Measurements from ENCODE around the gene NRIP3. TPM values are rescaled to one million over a fixed set of nuclear protein-coding genes. Genes with fewer than 3 reads are reported as not detected.

NRIP3 gene
- total RNA-seq, 2 experiments from 2014 or later = not detected

DNA sequence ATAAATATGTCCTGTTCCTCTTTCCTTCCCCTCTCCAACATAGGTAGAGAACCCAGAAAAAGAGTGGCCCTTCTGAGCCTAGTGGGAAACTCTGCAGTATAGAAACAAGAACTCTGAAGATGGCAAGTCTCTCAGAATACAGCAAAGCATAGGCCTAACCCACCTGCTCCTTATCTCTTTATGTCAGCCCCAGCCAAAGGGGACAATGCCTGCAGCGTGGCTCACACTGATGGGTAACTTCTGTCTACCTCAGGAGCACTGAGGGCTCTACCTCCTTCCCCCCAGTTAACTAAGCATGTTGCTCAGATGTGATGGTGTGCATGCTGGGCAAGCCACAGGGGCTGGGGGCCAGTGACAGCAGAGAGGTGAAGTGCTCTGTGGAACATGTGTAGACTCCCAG lies 4.9 kb upstream of the NRIP3 start:
- no peak for TF ChIP-seq EZH2phosphoT487 (IDR thresholded peaks at IDR 0.05; ENCODE audit: borderline replicate concordance, low read depth, low read length)
- TF ChIP-seq, protein P1, sequence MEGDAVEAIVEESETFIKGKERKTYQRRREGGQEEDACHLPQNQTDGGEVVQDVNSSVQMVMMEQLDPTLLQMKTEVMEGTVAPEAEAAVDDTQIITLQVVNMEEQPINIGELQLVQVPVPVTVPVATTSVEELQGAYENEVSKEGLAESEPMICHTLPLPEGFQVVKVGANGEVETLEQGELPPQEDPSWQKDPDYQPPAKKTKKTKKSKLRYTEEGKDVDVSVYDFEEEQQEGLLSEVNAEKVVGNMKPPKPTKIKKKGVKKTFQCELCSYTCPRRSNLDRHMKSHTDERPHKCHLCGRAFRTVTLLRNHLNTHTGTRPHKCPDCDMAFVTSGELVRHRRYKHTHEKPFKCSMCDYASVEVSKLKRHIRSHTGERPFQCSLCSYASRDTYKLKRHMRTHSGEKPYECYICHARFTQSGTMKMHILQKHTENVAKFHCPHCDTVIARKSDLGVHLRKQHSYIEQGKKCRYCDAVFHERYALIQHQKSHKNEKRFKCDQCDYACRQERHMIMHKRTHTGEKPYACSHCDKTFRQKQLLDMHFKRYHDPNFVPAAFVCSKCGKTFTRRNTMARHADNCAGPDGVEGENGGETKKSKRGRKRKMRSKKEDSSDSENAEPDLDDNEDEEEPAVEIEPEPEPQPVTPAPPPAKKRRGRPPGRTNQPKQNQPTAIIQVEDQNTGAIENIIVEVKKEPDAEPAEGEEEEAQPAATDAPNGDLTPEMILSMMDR (conservative IDR thresholded peaks at IDR 0.05; ENCODE audit: low read length) = no peak
- no peaks in the 10 kb centered on the region for H3K9me3 ChIP-seq (ENCODE audit: low read length)
- H3K4me3 ChIP-seq (ENCODE audit: low read depth, low read length, poor library complexity, severe bottlenecking) = no peak overlapping the region
- ChIA-PET CTCF (ENCODE audit: unreplicated experiment) (no interaction called here), POLR2A (interaction anchor here (1.4 kb wide), 1 partner anchor 9 kb away, joined by 4 read pairs; no protein-coding TSS in a partner anchor)
- no peaks in the 10 kb centered on the region for H3K9me2 ChIP-seq (ENCODE audit: insufficient read depth, low read length)
- intact Hi-C loops (cut with micrococcal nuclease; ENCODE audit: unreplicated experiment) = no loop called here
- H4K20me1 ChIP-seq (ENCODE audit: insufficient read depth, low read length) = no peaks in the 10 kb centered on the region
- no peaks in the 10 kb centered on the region for H3K79me2 ChIP-seq (ENCODE audit: insufficient read depth, low read depth, low read length)
- DNase-seq (ENCODE audit: low spot score) = no peak
- H3K36me3 ChIP-seq (ENCODE audit: insufficient read depth, low read length) = no peaks in the 10 kb centered on the region
- no peak overlapping the region for H2AFZ ChIP-seq (ENCODE audit: low read length)
- no TSS peak for BruUV-seq (replicated peaks)
- H3K27ac ChIP-seq (ENCODE audit: low read depth, low read length, poor library complexity, severe bottlenecking) = no peak overlapping the region
- no peaks in the 10 kb centered on the region for H3K4me1 ChIP-seq (ENCODE audit: insufficient read depth, low read length, poor library complexity, severe bottlenecking)
- H3K4me2 ChIP-seq (ENCODE audit: low read length) = no peak overlapping the region

DNA sequence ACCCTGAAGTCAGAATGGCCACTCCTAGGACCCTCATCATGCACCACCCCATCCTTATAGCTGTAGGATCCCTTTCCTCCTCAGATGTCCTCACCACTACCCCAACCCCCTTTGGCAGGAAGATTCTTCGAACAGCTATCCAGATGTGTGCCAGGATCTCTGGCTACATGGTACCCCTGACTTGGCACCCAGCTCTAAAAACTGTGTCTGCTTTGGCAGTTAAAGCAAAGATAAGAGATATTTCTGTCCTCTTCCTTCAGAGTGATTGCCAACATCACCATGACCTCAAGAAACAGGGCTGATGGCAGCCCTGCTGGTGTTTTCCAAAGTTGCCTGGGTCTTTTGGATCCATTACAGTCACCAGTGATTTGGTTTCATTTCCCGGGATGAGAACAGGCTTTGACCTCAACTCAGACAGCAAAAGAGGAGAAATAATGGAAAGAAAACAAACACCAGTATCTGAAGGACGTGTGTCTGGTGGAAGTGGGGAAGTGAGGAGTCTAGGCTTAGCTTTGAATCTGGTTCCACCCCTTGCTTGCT lies 4.3 kb upstream of the NRIP3 start:
- Histone ChIP-seq H3K4me2 (ENCODE audit: low read length) (no peak overlapping the region), H3K4me3 (ENCODE audit: low read depth, low read length, poor library complexity, severe bottlenecking) (no peak overlapping the region), H2AFZ (ENCODE audit: low read length) (no peak overlapping the region), H3K79me2 (ENCODE audit: insufficient read depth, low read depth, low read length) (no peaks in the 10 kb centered on the region), H3K36me3 (ENCODE audit: insufficient read depth, low read length) (no peaks in the 10 kb centered on the region), H4K20me1 (ENCODE audit: insufficient read depth, low read length) (no peaks in the 10 kb centered on the region), H3K27ac (ENCODE audit: low read depth, low read length, poor library complexity, severe bottlenecking) (no peak overlapping the region), H3K9me3 (ENCODE audit: low read length) (no peaks in the 10 kb centered on the region), H3K9me2 (ENCODE audit: insufficient read depth, low read length) (no peaks in the 10 kb centered on the region), H3K4me1 (ENCODE audit: insufficient read depth, low read length, poor library complexity, severe bottlenecking) (no peaks in the 10 kb centered on the region)
- intact Hi-C loops (cut with micrococcal nuclease; ENCODE audit: unreplicated experiment) = no loop called here
- ChIA-PET POLR2A (interaction anchor here (1.4 kb wide), 1 partner anchor 10 kb away, joined by 4 read pairs; no protein-coding TSS in a partner anchor), CTCF (ENCODE audit: unreplicated experiment) (interaction anchor here (1.1 kb wide), 1 partner anchor 129 kb away, joined by 3 read pairs; no protein-coding TSS in a partner anchor)
- BruUV-seq (replicated peaks) = no TSS peak
- TF ChIP-seq, protein P1 (conservative IDR thresholded peaks at IDR 0.05; ENCODE audit: low read length) = no peak
- no peak for TF ChIP-seq EZH2phosphoT487 (IDR thresholded peaks at IDR 0.05; ENCODE audit: borderline replicate concordance, low read depth, low read length)
- no peak for DNase-seq (ENCODE audit: low spot score)

DNA sequence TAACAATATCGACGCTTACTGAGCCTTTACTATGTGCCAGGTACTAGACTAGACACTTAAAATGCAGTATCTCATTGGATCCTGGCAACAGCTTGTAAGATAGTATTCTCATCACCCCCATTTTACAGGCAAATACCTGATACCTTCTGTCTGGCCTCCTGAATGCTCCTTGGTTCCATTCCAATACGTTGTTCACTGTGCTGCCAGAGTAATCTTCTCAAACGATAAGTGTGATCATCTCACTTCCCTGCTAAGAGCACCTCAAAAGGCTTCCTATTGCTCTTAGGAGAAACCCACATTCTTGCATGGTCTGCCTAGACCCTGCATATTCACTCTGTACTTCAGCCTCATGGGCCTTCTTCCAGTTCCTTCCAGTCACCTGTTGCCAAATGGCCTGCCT lies 1.3 kb upstream of the NRIP3 start:
- no peaks in the 10 kb centered on the region for H3K36me3 ChIP-seq (ENCODE audit: insufficient read depth, low read length)
- POLR2A ChIA-PET = no interaction called here
- no peaks in the 10 kb centered on the region for H3K9me3 ChIP-seq (ENCODE audit: low read length)
- CTCF ChIA-PET (ENCODE audit: unreplicated experiment) = interaction anchor here (0.6 to 1.5 kb wide), 2 partner anchors 7 to 110 kb away, joined by 3 read pairs; no protein-coding TSS in a partner anchor
- H3K79me2 ChIP-seq (ENCODE audit: insufficient read depth, low read depth, low read length) = no peaks in the 10 kb centered on the region
- H2AFZ ChIP-seq (ENCODE audit: low read length) = no peak overlapping the region
- no peaks in the 10 kb centered on the region for H3K4me1 ChIP-seq (ENCODE audit: insufficient read depth, low read length, poor library complexity, severe bottlenecking)
- no peaks in the 10 kb centered on the region for H3K9me2 ChIP-seq (ENCODE audit: insufficient read depth, low read length)
- no peaks in the 10 kb centered on the region for H4K20me1 ChIP-seq (ENCODE audit: insufficient read depth, low read length)
- no peak overlapping the region for H3K27ac ChIP-seq (ENCODE audit: low read depth, low read length, poor library complexity, severe bottlenecking)
- TF ChIP-seq EZH2phosphoT487 (IDR thresholded peaks at IDR 0.05; ENCODE audit: borderline replicate concordance, low read depth, low read length) = no peak
- TF ChIP-seq, protein P1 (conservative IDR thresholded peaks at IDR 0.05; ENCODE audit: low read length) = no peak
- H3K4me3 ChIP-seq (ENCODE audit: low read depth, low read length, poor library complexity, severe bottlenecking) = no peak overlapping the region
- H3K4me2 ChIP-seq (ENCODE audit: low read length) = no peak overlapping the region
- intact Hi-C loops (cut with micrococcal nuclease; ENCODE audit: unreplicated experiment) = no loop called here
- BruUV-seq (replicated peaks) = no TSS peak
- no peak for DNase-seq (ENCODE audit: low spot score)
